Body of pancreas (tissue), 4 donors: ENCODE measurements around the gene CFHR1. TPM values are rescaled to one million over a fixed set of nuclear protein-coding genes. Genes with fewer than 3 reads are reported as not detected.
"Not testable (repeated sequence)": the region's sequence is repeated elsewhere in the genome, so short reads cannot be mapped to it uniquely, and the experiment has no call there.

ENCODE experiments used
- ATAC-seq: fragments of 150-250 bp; one replicate; pipeline ENCODE4 v1.9.1; 2016
- DNase-seq, 4 donors: peaks; one replicate each; pipeline ENCODE4 v3.0.0-alpha.2; 2019
- H3K27ac ChIP-seq, 4 donors: fragments of 200-600 bp; sonication (generic); 1 replicate in 3 of 4; 2 replicates in 1 of 4; pipeline versions ENCODE4 v1.5.1 to v1.6.1; 2016 to 2019; ENCODE audit warnings: mild to moderate bottlenecking in 1 of 4, mixed read lengths in 1 of 4, moderate library complexity in 1 of 4
- H3K27me3 ChIP-seq, 2 donors: fragments of 200-600 bp; sonication (generic); one replicate each; pipeline ENCODE4 v1.6.0; 2016; ENCODE audit warnings: mild to moderate bottlenecking in 1 of 2
- H3K36me3 ChIP-seq, 2 donors: fragments of 200-600 bp; sonication (generic); replicated peaks in 1 of 2; 2 replicates each; pipeline ENCODE4 v1.5.1; 2016; ENCODE audit warnings: low read depth in 2 of 2; ENCODE audit not compliant: insufficient read depth in 1 of 2
- H3K4me1 ChIP-seq: fragments of 200-600 bp; sonication (generic); one replicate; pipeline ENCODE4 v1.6.0; 2016
- H3K4me3 ChIP-seq, 2 donors: fragments of 200-600 bp; sonication (generic); 1 replicate in 1 of 2; 2 replicates in 1 of 2; pipeline ENCODE4 v1.5.1; 2016 to 2019
- H3K9me3 ChIP-seq, 3 donors: fragments of 200-600 bp; sonication (generic); 1 replicate in 2 of 3; 2 replicates in 1 of 3; pipeline ENCODE4 v1.5.1; 2016
- POLR2A ChIP-seq, 3 donors: fragments of 450-650 bp; IDR thresholded peaks; one replicate each; pipeline ENCODE4 v1.6.1; 2016; ENCODE audit warnings: antibody characterized with exemption in 3 of 3, mild to moderate bottlenecking in 2 of 3
- WGBS, 2 donors: methylation state at CpG; one replicate each; pipeline ENCODE4 v1.1.5; 2017; 5-methylcytosine and 5-hydroxymethylcytosine counted together
- intact Hi-C: fragments of 100-400 bp; cut with DNase I; formaldehyde crosslinking; loops from one replicate; pipeline ENCODE4 v1.15.1; 2023
- total RNA-seq, 2 donors: library from RNA; depleted of rRNA; stranded (reverse); fragments of >200 nt; gene quantifications; one replicate each; pipeline ENCODE4 v1.1.0, GENCODE V29; 2016
- TF ChIP-seq, protein P1 (sequence below), 7 experiments: fragments of 450-650 bp in 4 of 7; fragments of 200-600 bp in 3 of 7; sonication (generic) in 3 of 7; IDR thresholded peaks; one replicate each; pipeline ENCODE4 v1.5.1; 2016 to 2019; ENCODE audit warnings: antibody characterized with exemption in 7 of 7

The CFHR1 gene
- total RNA-seq, 2 donors from 2014 or later, result not detected

DNA sequence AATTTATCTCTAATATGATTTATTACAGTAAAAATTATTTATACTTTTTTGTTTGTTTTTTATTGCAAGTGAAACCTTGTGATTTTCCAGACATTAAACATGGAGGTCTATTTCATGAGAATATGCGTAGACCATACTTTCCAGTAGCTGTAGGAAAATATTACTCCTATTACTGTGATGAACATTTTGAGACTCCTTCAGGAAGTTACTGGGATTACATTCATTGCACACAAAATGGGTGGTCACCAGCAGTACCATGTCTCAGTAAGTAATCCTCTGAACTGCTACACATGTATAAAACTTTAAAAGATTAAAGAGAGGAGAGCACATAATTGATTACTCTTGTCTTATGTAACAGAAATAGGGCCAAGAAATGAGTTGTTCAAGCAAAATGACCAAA, 40.4 kb upstream of the CFHR1 start:
- no peak overlapping the region for H3K4me3 ChIP-seq
- H3K4me1 ChIP-seq, result no peaks in the 10 kb centered on the region
- DNase-seq (no peak), ATAC-seq (no peak)
- no peaks in the 10 kb centered on the region for H3K27me3 ChIP-seq
- H3K36me3 ChIP-seq, result no peaks in the 10 kb centered on the region
- WGBS, 2 donors, result 67 to 84% methylated on average over 1 of the region's 1 CpG
- H3K27ac ChIP-seq, result no peak overlapping the region
- intact Hi-C loops, result no loop called here
- TF ChIP-seq, protein P1, sequence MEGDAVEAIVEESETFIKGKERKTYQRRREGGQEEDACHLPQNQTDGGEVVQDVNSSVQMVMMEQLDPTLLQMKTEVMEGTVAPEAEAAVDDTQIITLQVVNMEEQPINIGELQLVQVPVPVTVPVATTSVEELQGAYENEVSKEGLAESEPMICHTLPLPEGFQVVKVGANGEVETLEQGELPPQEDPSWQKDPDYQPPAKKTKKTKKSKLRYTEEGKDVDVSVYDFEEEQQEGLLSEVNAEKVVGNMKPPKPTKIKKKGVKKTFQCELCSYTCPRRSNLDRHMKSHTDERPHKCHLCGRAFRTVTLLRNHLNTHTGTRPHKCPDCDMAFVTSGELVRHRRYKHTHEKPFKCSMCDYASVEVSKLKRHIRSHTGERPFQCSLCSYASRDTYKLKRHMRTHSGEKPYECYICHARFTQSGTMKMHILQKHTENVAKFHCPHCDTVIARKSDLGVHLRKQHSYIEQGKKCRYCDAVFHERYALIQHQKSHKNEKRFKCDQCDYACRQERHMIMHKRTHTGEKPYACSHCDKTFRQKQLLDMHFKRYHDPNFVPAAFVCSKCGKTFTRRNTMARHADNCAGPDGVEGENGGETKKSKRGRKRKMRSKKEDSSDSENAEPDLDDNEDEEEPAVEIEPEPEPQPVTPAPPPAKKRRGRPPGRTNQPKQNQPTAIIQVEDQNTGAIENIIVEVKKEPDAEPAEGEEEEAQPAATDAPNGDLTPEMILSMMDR (IDR thresholded peaks at IDR 0.05), result no peak
- TF ChIP-seq POLR2A (IDR thresholded peaks at IDR 0.05), result no peak
- H3K9me3 ChIP-seq, result no peaks in the 10 kb centered on the region

DNA sequence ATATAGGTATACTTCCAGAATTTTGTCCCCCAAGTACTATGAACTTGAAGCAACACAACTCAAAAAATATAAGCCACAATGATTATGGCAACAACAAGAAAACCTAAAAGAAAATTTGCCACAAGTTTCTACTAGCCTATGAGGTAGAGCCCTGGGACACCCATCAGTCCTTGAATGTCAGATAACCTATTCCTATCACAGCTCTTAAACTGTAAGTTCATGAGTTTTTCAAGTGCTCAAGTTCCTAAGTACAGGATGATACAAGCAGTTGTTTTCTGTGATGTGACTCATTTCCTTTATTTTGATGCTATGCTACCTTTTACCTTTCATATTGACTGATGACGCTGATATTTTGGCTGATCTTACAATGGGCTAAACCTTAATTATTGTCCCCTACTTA, 28.3 kb upstream of the CFHR1 start:
- WGBS, 2 donors, result 75 to 88% methylated on average over 1 of the region's 1 CpG
- ATAC-seq, result not testable (repeated sequence)

DNA sequence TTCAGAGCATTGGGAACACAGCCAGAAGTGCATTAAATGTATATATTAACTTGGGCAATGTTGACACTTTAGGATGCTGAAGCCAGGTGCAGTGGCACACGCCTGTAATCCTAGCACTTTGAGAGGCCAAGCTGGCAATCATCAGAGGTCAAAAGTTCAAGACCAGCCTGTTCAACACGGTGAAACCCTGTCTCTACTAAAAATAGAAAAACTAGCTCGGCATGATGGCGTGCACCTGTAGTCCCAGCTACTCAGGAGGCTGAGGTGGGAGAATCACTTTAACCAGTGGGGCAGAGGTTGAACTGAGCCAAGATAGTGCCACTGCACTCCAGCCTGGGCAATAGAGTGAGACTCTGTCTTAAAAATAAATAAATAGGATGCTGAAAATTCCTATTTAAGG, 25.4 kb upstream of the CFHR1 start:
- intact Hi-C loops, H3K9me3 ChIP-seq, H3K27me3 ChIP-seq, H3K4me3 ChIP-seq, ATAC-seq, DNase-seq, H3K27ac ChIP-seq, H3K4me1 ChIP-seq, H3K36me3 ChIP-seq: not testable (repeated sequence)
- WGBS, 2 donors, result 12 to 19% methylated on average over 4 of the region's 4 CpGs

More for the DNA sequence above, 28.3 kb upstream of the CFHR1 start:
- H3K27ac ChIP-seq, H3K4me1 ChIP-seq, DNase-seq, H3K4me3 ChIP-seq, H3K9me3 ChIP-seq, intact Hi-C loops, H3K27me3 ChIP-seq, H3K36me3 ChIP-seq: not testable (repeated sequence)

DNA sequence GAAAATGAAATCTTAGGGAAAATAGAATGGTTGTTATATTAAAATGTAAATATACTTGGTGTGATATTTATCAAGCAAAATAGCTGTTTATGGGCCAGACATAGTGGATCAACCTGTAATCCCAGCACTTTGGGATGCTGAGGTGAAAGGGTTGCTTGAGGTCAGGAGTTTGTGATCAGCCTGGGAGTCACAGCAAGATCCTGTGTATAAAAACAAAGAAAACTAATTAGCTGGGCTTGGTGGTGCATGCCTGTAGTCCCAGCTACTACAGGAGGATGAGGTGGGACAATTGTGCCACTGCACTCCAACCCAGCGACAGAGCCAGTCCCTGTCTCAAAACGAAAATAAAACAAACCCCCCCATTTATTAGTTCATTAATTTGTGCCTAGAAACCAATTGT, 21.6 kb upstream of the CFHR1 start:
- DNase-seq (no peak), ATAC-seq (no peak)
- intact Hi-C loops, result no loop called here
- no peaks in the 10 kb centered on the region for H3K9me3 ChIP-seq
- H3K4me3 ChIP-seq, result no peak overlapping the region
- no peaks in the 10 kb centered on the region for H3K27me3 ChIP-seq
- 40 to 45% methylated on average over 2 of the region's 2 CpGs for WGBS, 2 donors
- TF ChIP-seq, protein P1 (IDR thresholded peaks at IDR 0.05), result no peak
- no peaks in the 10 kb centered on the region for H3K36me3 ChIP-seq
- no peaks in the 10 kb centered on the region for H3K4me1 ChIP-seq
- no peak overlapping the region for H3K27ac ChIP-seq

DNA sequence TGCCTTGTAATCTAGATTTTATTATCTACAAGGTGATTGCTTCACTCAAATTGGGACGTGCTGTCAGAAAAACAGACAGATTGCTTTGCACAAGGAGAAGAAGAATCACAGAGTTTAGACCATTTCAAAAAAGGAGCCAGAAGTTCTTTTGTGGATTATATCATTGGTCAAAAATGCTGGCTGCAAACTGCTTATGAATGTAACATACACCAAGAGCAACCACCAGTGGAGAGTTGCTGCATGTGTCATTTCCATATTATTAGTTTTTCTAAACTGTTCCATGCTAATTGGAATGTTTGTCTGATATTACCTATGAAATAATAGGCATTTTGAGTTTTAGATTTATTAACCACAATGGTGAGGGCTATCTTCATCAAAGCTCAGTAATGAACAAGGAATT, 17.6 kb upstream of the CFHR1 start:
- H3K9me3 ChIP-seq, H3K4me3 ChIP-seq, ATAC-seq, H3K36me3 ChIP-seq, DNase-seq, H3K27me3 ChIP-seq, intact Hi-C loops, H3K27ac ChIP-seq, H3K4me1 ChIP-seq: not testable (repeated sequence)
- WGBS, 2 donors, result 27 to 64% methylated on average over 1 of the region's 1 CpG

DNA sequence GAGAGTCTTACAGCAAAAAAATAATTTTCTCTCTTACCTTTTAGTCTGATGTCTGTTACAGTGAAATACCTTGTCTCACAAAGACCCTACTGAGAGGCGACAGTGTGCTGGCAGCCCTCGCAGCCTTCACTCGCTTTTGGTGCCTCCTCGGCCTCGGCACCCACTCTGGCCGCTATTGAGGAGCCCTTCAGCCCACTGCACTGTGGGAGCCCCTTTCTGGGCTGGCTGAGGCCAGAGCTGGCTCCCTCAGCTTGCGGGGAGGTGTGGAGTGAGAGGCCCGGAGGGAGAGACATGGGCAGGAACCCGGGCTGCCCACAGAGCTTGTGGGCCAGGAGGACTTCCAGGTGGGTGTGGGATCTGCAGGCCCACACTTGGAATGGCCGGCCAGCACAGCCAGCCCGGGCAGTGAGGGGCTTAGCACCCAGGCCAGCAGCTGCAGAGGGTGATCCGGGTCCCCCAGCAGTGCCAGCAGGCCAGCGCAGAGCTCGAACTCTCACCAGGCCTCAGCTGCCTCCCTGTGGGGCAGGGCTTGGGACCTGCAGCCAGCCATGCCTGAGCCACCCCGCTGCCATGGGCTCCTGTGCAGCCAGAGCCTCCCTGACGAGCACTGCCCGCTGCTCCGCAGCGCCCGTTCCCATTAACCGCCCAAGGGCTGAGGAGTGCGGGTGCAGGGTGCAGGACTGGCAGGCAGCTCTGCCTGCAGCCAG, 10.8 kb upstream of the CFHR1 start:
- no peak for ATAC-seq
- no peaks in the 10 kb centered on the region for H3K36me3 ChIP-seq
- 70 to 96% methylated on average over 5 to 12 of the region's 22 CpGs for WGBS, 2 donors
- no peak overlapping the region for H3K4me3 ChIP-seq
- TF ChIP-seq, protein P1 (IDR thresholded peaks at IDR 0.05), result no peak
- TF ChIP-seq POLR2A (IDR thresholded peaks at IDR 0.05), result no peak
- intact Hi-C loops, result no loop called here
- H3K9me3 ChIP-seq, result no peaks in the 10 kb centered on the region
- no peak for DNase-seq
- no peaks in the 10 kb centered on the region for H3K27me3 ChIP-seq
- H3K4me1 ChIP-seq, result no peaks in the 10 kb centered on the region
- H3K27ac ChIP-seq, result no peak overlapping the region

DNA sequence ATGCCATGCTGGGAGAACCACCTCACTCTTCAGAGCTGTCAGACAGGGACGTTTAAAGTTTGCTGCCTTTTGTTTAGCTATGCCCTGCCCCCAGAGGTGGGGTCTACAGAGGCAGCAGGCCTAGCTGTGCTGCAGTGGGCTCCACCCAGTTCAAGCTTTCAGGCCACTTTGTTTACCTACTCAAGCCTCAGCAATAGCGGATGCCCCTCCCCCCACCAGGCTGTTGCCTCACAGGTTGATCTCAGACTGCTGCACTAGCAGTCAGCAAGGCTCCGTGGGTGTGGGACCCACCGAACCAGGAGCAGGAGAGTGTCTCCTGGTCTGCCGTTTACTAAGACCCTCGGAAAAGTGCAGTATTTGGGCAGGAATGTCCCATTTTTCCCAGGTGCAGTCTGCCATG, 2.1 kb upstream of the CFHR1 start:
- H3K9me3 ChIP-seq, H3K27me3 ChIP-seq, H3K4me1 ChIP-seq, DNase-seq, H3K27ac ChIP-seq, H3K4me3 ChIP-seq, H3K36me3 ChIP-seq, intact Hi-C loops, ATAC-seq: not testable (repeated sequence)
- WGBS, 2 donors, result 25 to 26% methylated on average over 2 of the region's 6 CpGs
